Measurements from ENCODE around the gene NDUFV1. TPM values are rescaled to one million over a fixed set of nuclear protein-coding genes. Genes with fewer than 3 reads are reported as not detected.
"Not testable (repeated sequence)": the region's sequence is repeated elsewhere in the genome, so short reads cannot be mapped to it uniquely, and the experiment has no call there.

The NDUFV1 gene
- total RNA-seq, 1 experiment from 2014 or later: 153 TPM

DNA sequence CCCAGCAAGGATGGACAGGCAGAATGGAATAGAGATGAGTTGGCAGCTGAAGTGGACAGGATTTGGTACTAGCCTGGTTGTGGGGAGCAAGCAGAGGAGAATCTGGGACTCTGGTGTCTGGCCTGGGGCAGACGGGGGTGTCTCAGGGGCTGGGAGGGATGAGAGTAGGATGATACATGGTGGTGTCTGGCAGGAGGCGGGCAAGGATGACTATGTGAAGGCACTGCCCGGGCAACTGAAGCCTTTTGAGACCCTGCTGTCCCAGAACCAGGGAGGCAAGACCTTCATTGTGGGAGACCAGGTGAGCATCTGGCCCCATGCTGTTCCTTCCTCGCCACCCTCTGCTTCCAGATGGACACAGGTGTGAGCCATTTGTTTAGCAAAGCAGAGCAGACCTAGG is 20.8 kb upstream of the NDUFV1 start:
- DNase-seq (ENCODE audit: low read depth): no peak

DNA sequence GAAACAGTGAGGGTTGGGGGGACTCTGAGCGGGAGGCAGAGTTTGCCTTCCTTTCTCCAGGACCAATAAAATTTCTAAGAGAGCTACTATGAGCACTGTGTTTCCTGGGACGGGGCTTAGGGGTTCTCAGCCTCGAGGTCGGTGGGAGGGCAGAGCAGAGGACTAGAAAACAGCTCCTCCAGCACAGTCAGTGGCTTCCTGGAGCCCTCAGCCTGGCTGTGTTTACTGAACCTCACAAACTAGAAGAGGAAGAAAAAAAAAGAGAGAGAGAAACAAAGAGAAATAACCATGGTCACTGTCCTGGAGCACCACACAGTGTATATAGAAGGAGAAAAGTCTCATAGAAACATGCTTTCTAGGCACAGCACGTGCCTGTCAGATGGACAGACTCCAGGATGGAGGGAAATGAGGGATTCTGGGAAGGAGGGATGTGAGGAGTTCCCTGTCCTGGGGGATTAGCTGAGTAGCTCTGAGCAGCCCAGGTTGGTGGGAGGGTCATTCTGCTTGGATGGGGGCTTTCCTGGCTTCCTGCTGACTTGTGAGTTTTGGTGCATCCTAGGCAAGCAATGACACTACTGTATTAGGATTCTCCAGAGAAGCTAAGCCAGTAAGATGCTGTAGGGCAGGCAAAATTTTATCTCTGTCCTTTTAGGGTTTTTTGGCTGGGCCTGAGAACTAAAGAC is 20.0 kb upstream of the NDUFV1 start:
- no peak for DNase-seq (ENCODE audit: low read depth)

DNA sequence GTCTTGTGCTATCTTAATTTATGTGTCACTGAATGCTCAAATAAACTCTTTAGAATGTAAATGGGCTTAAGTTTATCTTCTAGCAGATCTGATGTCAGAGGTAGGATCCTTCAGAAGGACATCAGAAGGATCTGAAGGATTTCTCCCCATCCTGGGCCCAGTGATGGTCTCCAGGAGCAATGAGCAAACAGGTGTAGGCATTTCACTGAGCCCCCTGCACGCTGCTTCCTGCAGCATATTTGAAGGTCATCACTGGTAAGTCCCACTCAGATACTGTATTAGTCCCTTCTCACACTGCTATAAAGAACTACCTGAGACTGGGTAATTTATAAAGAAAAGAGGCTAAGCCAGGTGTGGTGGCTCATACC is 18.6 kb upstream of the NDUFV1 start:
- no peak for DNase-seq (ENCODE audit: low read depth)

DNA sequence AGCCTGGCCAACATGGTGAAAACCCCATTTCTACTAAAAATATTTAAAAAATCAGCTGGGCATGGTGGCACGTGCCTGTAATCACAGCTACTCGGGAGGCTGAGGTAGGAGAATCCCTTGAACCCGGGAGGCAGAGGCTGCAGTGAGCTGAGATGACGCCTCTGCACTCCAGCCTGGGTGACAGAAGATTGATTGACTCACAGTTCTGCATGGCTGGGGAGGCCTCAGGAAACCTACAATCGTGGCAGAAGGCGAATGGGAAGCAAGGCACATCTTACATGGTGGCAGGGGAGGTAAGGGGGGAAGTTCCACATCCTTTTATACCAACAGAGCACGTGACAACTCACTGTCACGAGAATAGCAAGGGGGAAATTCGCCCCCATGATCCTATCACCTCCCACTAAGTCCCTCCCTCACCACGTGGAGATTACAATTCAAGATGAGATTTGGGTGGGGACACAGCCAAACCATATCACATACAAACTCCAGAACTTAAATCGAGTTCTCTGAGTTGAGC is 17.8 kb upstream of the NDUFV1 start:
- DNase-seq (ENCODE audit: low read depth): not testable (repeated sequence)

DNA sequence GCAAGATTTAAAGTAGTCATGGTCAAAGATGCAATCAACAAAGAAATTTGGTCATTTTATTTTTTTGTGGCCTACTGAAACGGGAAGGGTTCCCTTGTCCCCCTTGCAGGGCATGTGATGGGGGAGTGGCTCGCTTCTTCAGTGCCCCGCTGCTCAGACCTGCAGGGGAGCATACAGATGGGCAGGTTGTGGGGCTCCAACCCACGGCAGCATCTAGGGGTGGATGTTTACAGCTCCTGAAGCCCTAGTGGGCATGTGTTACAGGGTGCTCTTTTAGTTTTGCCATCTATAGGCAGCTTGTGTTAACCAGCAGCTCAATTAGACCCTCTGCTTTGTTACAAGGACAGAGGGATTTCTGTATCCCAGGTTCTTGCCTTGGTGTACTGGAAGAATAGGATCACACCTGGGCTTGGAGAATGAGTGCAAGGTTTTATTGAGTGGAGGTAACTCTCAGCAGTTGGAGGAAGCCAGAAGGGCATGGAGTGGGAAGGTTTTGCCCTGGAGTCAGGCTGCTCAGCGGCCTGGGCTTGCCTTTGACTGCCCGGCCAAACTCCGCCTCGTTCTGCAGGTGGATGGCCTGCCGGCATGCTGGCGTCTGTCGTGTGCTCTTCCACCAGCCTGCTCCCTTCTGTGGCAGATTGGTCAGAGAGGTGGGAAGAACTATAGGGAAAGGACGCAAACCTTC is 13.7 kb upstream of the NDUFV1 start:
- no peak for DNase-seq (ENCODE audit: low read depth)

DNA sequence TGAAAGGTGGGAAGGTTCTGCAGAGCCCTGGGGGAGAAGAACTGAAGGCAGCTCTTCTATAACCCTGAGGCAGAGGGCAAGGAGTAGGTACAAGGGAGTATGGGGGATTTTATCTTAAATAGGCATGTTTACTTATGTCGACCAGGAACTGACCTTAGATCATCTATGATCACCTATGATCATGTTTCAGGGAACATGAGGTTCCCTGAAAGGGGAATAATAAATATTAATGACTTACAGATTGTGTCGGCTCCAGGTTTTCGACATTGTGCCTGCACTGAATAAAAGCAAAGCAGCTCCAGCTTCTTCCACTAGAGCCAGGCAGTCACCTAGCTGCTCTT is 13.2 kb upstream of the NDUFV1 start:
- no peak for DNase-seq (ENCODE audit: low read depth)

DNA sequence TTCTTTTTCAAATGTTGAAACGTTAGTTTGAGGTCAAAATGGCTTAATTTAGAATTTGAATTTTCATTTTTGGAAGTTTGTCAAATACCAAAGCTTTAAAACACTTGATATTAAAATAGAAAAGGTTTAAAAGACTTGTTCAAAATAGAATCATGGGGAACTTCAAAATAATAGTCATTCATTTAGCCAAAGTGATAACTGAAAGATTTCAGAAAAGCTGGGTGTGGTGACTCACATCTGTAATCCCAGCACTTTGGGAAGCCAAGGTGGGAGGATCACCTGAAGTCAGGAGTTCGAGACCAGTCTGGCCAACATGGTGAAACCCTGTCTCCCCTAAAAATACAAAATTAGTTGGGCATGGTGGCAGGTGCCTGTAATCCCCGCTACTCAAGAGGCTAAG is 12.3 kb upstream of the NDUFV1 start:
- DNase-seq (ENCODE audit: low read depth): no peak

DNA sequence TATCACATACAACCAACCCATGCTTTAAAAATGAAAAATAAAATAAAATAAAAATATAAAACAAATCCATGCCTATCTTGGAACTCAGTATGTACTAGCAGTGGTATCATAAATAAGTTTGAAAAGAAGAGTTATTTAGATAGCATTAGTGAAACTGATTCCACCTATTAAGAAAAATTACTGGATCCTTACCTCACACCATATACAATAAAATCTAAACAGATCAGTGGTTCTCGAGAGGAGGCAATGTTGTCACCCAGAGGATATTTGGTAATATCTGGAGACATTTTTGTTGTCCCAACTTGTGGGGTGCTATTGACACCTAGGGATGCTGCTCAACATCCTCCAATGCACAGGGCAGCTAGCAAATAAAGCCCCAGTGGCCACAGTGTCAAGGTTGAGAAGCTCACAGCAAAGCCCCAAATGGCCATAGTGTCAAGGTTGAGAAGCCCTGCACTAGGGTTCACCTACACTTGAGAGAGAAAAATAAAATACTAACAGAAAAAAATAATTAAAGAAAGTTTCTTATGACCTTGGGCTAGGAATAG is 9.9 kb upstream of the NDUFV1 start:
- DNase-seq (ENCODE audit: low read depth): no peak

DNA sequence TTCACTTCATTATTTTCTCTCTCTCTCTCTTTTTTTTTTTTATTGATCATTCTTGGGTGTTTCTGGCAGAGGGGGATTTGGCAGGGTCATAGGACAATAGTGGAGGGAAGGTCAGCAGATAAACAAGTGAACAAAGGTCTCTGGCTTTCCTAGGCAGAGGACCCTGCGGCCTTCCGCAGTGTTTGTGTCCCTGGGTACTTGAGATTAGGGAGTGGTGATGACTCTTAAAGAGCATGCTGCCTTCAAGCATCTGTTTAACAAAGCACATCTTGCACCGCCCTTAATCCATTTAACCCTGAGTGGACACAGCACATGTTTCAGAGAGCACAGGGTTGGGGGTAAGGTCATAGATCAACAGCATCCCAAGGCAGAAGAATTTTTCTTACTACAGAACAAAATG is 9.3 kb upstream of the NDUFV1 start:
- not testable (repeated sequence) for DNase-seq (ENCODE audit: low read depth)

DNA sequence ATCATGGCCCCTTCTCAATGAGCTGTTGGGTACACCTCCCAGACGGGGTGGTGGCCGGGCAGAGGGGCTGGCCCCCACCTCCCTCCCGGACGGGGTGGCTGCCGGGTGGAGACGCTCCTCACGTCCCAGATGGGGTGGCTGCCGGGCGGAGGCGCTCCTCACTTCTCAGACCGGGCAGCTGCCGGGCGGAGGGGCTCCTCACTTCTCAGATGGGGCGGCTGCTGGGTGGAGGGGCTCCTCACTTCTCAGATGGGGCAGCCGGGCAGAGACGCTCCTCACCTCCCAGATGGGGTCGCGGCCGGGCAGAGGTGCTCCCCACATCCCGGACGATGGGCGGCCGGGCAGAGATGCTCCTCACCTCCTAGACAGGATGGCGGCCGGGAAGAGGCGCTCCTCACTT is 8.8 kb upstream of the NDUFV1 start:
- not testable (repeated sequence) for DNase-seq (ENCODE audit: low read depth)

DNA sequence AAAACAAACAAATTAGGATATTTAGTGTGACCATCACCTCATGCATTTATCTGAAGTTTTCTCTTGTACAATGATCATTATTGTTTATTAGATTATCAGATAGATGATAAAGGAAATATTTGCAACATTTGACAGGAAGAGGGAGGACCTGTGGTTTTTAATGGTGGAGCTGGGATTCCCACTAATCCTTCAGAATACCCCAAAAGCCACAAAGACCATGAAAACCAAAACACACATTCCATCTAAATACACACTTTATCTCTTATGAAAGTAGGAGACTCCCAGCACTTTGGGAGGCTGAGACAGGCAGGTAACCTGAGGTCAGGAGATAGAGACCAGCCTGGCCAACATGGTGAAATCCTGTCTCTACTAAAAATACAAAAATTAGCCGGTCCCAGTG is 7.6 kb upstream of the NDUFV1 start:
- no peak for DNase-seq (ENCODE audit: low read depth)

DNA sequence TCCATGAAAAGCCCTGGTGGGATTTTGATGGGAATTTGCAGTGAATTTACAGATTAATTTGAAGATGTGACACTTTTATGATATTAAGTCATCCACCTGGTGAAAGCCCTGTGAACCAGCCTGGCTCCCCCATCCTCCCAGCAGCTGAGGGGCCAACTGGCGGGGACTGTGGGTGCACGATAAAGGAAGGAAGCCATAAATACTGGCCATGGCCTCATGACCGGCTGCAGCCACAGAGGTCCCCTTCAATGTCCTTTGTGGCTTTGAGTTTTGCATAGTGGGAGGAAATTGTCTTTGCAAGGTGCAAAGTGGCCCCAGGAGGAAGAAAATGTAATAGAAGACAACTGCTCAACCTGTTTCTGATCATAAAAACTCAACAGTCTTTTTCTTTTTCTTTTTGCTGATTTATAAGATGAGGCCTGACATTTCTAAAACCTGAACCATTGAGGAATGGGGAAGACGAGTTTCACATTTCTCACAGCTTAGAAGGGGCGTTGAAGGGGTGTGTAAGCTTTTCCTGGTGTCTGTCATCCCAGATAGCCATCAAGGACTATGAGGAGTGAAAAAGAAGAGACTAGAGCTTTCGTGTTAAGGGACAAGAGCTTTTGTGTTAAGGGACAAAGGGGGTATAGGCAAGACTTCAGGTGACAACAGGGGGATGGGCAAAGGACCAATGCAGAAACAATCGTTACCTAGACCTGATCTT is 6.3 kb upstream of the NDUFV1 start:
- no peak for DNase-seq (ENCODE audit: low read depth)

DNA sequence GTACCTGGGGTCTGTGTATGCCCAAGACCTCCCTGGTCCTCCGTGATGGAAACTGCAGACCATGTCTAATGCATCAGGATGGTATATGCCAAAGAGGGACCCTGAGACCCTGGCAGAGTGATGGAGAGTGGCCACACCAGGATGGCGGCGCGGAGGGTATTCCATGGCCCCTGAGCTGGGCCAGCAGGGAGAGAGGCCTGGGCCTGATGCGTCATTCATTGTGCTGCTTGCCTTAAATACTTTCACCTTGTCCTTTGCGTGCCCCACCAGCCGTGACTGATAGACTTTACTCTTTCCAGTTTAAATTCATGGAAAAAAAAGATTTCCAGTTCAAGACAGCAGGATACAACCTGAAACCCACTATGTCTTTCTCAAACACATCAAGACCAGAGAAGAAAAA is 5.6 kb upstream of the NDUFV1 start:
- no peak for DNase-seq (ENCODE audit: low read depth)

DNA sequence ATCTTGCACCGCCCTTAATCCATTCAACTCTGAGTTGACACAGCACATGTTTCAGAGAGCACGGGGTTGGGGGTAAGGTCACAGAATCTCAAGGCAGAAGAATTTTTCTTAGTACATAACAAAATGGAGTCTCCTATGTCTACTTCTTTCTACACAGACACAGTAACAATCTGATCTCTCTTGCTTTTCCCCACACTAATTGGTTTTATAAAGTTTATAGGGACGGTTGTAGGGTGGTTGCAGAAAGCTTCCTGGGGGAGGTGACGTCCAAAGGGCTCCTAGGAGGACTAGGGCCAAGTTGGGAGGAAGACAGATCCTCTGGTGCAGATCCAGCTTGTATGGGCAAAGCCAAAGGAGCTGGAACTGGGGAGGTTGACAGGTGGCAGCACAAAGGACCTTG is 2.6 kb upstream of the NDUFV1 start:
- DNase-seq (ENCODE audit: low read depth): not testable (repeated sequence)

DNA sequence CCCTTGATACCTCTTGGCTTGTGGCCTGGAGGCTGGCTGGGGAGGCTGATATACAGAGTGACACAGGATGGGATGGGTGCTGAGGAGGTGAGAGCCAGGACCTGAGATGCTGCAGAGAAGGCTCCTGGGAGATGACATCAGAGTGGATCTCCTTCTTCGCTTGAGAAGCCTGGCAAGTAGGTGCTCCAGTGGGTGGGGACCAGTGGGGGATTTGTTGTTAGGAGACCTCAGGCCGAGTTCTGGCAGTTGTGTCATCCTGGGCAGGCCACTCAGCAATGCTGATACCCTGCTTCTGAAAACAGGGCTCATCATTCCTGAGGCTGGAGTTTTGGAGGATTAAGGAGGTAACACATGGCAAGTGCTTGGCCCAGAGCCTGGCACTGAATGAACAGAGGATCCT is 1.9 kb upstream of the NDUFV1 start:
- no peak for DNase-seq (ENCODE audit: low read depth)

DNA sequence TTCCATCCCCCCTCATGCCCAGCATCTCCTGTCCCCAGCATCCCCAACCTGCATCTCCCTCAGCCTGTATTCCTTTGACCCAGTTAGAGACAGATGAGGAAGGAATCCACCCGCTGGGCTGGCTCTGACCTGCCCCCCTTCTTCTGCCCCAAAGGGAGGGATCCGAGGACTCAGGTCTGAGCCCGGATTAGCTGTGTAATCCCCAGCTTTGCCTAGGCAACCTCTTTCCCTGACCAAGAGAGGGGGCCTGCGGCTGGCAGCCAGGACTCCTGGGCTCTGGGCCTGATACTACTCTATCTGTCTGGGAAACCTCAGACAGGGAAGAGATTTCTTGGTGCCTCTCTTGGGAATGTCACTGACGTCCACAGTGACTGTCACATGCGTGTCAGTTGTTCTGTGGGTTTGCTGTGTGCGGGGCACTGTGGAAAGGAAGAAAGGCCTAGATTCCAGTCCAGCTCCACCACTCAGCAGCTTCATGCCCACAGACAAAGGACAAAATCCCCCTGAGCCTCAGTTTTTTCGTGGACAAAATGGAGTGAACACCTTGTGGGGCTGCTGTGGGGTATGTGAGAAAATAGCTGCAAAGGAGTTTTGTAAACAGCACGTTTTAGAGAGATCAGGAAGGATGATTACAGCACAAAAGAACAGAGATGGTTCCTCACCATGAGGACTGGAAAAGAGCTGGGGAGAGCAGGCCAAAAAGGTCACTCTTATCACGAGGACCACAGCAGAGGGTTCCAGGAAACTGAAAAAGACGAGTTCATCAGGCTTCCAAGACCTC is 1.3 kb upstream of the NDUFV1 start:
- DNase-seq (ENCODE audit: low read depth): no peak

DNA sequence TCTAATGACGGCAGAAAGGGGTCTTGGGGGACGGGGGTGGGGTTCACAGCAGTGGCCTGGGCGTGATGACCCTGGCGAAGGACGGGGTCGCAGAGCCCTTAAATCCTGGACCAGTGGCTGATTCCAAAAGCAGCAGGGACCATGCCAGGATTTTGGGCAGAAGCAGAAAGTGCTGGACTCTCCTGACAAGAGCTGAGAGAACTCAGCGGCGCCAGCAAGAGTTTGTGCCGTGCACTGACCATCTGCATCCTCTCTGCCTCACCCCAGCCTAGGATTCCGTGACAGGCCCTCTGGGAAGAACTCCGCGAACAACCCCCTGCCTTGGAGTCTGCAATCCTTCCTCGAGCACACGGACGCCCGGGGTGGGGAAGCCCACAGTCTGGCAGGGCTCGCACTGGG is 644 bp upstream of the NDUFV1 start:
- DNase-seq (ENCODE audit: low read depth): peak; percentile 20

DNA sequence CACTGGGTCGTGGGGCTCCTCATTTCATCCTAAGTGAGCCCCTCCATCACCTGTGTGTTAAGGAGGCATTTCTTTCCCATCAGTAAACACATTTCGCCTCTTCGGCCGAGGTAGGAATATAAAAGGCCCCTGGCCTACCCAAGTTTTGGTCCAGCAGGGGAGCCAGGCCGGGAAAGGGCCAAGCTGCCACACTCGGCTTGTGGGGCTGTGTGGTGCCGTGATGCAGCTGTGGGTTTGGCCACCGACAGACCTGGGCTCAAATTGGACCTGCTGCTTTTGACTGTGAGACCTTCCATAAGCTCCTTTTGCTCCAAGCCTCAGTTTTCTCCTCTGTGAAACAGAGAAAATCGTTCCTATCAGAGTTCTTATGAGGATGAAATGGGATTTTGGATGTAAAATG is 771 bp downstream of the NDUFV1 start:
- DNase-seq (ENCODE audit: low read depth): no peak

DNA sequence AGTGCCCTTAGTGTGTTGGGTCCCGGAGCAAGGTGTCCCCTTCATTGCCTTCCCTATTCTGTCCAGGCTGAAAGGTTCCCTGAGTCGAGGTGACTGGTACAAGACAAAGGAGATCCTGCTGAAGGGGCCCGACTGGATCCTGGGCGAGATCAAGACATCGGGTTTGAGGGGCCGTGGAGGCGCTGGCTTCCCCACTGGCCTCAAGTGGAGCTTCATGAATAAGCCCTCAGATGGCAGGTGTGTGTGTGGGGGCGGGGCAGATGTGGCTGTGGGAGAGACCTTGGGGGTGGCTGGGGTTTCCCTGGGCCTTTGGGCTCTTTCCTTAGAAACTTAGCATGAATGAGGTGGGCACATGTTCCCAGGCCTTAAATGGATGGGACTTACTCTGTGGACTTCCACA is 1.8 kb downstream of the NDUFV1 start:
- no peak for DNase-seq (ENCODE audit: low read depth)

DNA sequence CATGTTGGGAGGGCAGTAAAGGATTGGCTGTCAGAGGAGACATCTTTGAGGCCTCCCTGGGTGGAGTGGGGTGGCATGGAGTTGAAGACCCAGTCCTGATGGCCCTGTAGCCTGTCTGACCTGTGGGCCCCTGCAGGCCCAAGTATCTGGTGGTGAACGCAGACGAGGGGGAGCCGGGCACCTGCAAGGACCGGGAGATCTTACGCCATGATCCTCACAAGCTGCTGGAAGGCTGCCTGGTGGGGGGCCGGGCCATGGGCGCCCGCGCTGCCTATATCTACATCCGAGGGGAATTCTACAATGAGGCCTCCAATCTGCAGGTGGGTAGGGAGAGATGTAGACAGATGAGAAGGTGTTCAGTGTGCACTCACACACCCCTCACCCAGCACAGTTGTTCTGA is 2.6 kb downstream of the NDUFV1 start:
- DNase-seq (ENCODE audit: low read depth): no peak

DNA sequence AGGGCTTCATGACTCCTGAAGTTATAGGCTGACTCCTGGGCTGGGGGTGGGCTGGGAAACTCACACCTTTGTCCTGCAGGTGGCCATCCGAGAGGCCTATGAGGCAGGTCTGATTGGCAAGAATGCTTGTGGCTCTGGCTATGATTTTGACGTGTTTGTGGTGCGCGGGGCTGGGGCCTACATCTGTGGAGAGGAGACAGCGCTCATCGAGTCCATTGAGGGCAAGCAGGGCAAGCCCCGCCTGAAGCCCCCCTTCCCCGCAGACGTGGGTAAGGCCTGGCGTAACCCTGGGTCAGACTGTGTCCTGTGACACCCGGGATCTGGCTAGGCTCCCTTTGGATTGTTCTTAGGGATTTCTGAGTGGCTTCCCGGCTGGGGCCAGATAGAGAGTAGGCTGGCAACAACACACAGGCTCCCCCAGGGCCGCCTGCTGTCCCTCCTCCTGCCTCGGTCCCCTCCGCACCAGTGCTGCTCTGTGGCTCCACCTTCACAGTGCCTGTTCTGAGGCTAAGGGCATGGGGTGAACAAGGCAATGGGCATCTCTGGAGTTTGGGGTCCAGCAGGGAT is 3.6 kb downstream of the NDUFV1 start:
- no peak for DNase-seq (ENCODE audit: low read depth)

DNA sequence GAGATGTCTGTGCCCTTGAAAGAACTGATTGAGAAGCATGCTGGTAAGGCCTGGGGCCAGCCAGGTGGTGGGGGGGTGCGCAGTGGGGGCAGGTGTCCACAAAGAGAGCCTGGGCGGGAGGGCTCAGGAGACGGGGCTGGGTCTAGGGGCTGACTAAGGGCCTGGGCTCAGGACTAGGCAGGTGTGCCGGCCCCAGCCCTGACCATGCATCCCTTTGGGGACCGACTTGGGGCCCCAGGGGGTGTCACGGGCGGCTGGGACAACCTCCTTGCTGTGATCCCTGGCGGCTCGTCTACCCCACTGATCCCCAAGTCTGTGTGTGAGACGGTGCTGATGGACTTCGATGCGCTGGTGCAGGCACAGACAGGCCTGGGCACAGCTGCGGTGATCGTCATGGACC is 4.4 kb downstream of the NDUFV1 start:
- DNase-seq (ENCODE audit: low read depth): no peak
